OCI-LY7 (cell line): ENCODE results near the gene FOXO3. TPM values are rescaled to one million over a fixed set of nuclear protein-coding genes. Genes with fewer than 3 reads are reported as not detected.

ENCODE experiments used
- BruUV-seq: library from RNA; stranded (reverse); fragments of 400-500 nt; replicated peaks from 2 replicates; lab custom pipeline; 2021; lab: Mats Ljungman, UMichigan
- CTCF ChIA-PET: fragments of 300-600 bp; sonication (Branson Sonifier 250); formaldehyde crosslinking; loops from one replicate; lab custom pipeline; 2022; ENCODE audit warnings: antibody characterized with exemption; ENCODE audit not compliant: unreplicated experiment; lab: Charles Lee
- POLR2A ChIA-PET: fragments of 300-600 bp; sonication (Branson Sonifier 250); formaldehyde crosslinking; loops from one replicate; lab custom pipeline; 2022; ENCODE audit warnings: antibody characterized with exemption; lab: Charles Lee
- DNase-seq: peaks from one replicate; pipeline ENCODE4 v3.0.0-alpha.2; 2015; ENCODE audit warnings: low spot score
- H2AFZ ChIP-seq: fragments of 200-600 bp; sonication (generic), shearing (Covaris generic); 2 replicates; pipeline ENCODE4 v1.6.1; 2014; ENCODE audit warnings: mild to moderate bottlenecking, antibody characterized with exemption, low read length, moderate library complexity
- H3K27ac ChIP-seq: fragments of 200-600 bp; sonication (generic); 2 replicates; pipeline ENCODE4 v1.5.1; 2014; ENCODE audit warnings: mixed run types, low read depth, mild to moderate bottlenecking, moderate library complexity, low read length, inconsistent platforms; ENCODE audit not compliant: poor library complexity, severe bottlenecking
- H3K36me3 ChIP-seq: fragments of 200-600 bp; sonication (generic); 2 replicates; pipeline ENCODE4 v1.6.1; 2014; ENCODE audit warnings: mild to moderate bottlenecking, antibody characterized with exemption, low read length, moderate library complexity, mixed read lengths; ENCODE audit not compliant: insufficient read depth
- H3K4me1 ChIP-seq: fragments of 200-600 bp; sonication (generic); 2 replicates; pipeline ENCODE4 v1.5.1; 2014; ENCODE audit warnings: mild to moderate bottlenecking, low read length; ENCODE audit not compliant: insufficient read depth, poor library complexity, severe bottlenecking
- H3K4me2 ChIP-seq: fragments of 200-600 bp; sonication (generic); 2 replicates; pipeline ENCODE4 v1.6.1; 2014; ENCODE audit warnings: mild to moderate bottlenecking, low read length
- H3K4me3 ChIP-seq: fragments of 200-600 bp; sonication (generic); 2 replicates; pipeline ENCODE4 v1.5.1; 2014; ENCODE audit warnings: mild to moderate bottlenecking, low read depth, low read length; ENCODE audit not compliant: poor library complexity, severe bottlenecking
- H3K79me2 ChIP-seq: fragments of 200-600 bp; sonication (generic); 2 replicates; pipeline ENCODE4 v1.6.1; 2016; ENCODE audit warnings: low read depth, mild to moderate bottlenecking, low read length, moderate library complexity, mixed read lengths; ENCODE audit not compliant: insufficient read depth
- H3K9me2 ChIP-seq: fragments of 200-600 bp; sonication (generic); 2 replicates; pipeline ENCODE4 v1.6.1; 2016; ENCODE audit warnings: mild to moderate bottlenecking, low read length, mixed read lengths; ENCODE audit not compliant: insufficient read depth
- H3K9me3 ChIP-seq: fragments of 200-600 bp; sonication (generic); 2 replicates; pipeline ENCODE4 v1.6.1; 2014; ENCODE audit warnings: mild to moderate bottlenecking, mixed run types, low read length, mixed read lengths
- H4K20me1 ChIP-seq: fragments of 200-600 bp; sonication (generic); 2 replicates; pipeline ENCODE4 v1.6.1; 2014; ENCODE audit warnings: mild to moderate bottlenecking, antibody characterized with exemption, low read length, moderate library complexity, mixed read lengths; ENCODE audit not compliant: insufficient read depth
- EZH2phosphoT487 ChIP-seq: fragments of 200-600 bp; sonication (generic); IDR thresholded peaks from 2 replicates; pipeline ENCODE4 v1.6.1; 2018; ENCODE audit warnings: low read depth, borderline replicate concordance, mild to moderate bottlenecking, mixed run types, antibody characterized with exemption, low read length, moderate library complexity, mixed read lengths
- intact Hi-C: fragments of 100-400 bp; cut with micrococcal nuclease; formaldehyde crosslinking; loops from one replicate; pipeline ENCODE4 v1.10.0; 2022; ENCODE audit not compliant: unreplicated experiment
- total RNA-seq, 2 experiments: library from RNA; depleted of rRNA in 1 of 2; stranded (reverse); fragments of >200 nt in 1 of 2; shearing (Covaris generic) in 1 of 2; gene quantifications; 2 replicates each; pipeline ENCODE4 v1.2.3, GENCODE V29; 2014 to 2022
- TF ChIP-seq, protein P1 (sequence below): fragments of 200-600 bp; sonication (generic); conservative IDR thresholded peaks from 2 replicates; pipeline ENCODE4 v1.5.1; 2014; ENCODE audit warnings: mild to moderate bottlenecking, antibody characterized with exemption, low read length, moderate library complexity, mixed read lengths

FOXO3 gene
- total RNA-seq, 2 experiments from 2014 or later: 3.8 to 9.9 TPM

DNA sequence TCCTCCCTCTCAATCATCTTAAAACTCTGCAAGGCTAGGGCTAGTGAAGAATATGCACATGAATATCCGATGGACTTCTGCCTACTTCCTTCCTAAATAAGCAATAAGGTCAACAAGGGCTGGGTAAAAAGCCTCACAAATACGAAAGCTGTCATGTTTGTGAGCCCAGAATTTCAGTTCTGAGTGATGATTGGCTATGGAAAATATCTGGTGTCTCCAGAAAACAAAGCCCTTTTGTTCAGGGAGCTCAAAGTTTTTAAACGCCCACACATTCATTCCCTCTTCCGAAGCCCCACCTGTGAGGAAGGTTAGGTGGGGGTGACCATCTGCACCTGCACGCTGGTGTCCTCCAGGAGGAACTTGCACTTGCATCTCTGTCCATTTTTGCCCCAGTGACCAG lies 160.6 kb downstream of the FOXO3 start:
- Histone ChIP-seq H3K9me3 (peaks cover 15% of the 10 kb centered on the region; the same call in 1 of the 2 replicates), H4K20me1 (no peaks in the 10 kb centered on the region), H3K27ac (no peak overlapping the region), H3K79me2 (no peaks in the 10 kb centered on the region), H3K4me3 (no peak overlapping the region), H3K9me2 (no peaks in the 10 kb centered on the region), H3K36me3 (no peaks in the 10 kb centered on the region), H3K4me1 (no peaks in the 10 kb centered on the region), H3K4me2 (no peak overlapping the region), H2AFZ (no peak overlapping the region)
- intact Hi-C loops: no loop called here
- TF ChIP-seq EZH2phosphoT487: no peak
- TF ChIP-seq, protein P1, sequence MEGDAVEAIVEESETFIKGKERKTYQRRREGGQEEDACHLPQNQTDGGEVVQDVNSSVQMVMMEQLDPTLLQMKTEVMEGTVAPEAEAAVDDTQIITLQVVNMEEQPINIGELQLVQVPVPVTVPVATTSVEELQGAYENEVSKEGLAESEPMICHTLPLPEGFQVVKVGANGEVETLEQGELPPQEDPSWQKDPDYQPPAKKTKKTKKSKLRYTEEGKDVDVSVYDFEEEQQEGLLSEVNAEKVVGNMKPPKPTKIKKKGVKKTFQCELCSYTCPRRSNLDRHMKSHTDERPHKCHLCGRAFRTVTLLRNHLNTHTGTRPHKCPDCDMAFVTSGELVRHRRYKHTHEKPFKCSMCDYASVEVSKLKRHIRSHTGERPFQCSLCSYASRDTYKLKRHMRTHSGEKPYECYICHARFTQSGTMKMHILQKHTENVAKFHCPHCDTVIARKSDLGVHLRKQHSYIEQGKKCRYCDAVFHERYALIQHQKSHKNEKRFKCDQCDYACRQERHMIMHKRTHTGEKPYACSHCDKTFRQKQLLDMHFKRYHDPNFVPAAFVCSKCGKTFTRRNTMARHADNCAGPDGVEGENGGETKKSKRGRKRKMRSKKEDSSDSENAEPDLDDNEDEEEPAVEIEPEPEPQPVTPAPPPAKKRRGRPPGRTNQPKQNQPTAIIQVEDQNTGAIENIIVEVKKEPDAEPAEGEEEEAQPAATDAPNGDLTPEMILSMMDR: no peak
- POLR2A ChIA-PET: no interaction called here
- no TSS peak for BruUV-seq
- CTCF ChIA-PET: no interaction called here
- DNase-seq: no peak

GRCh38 chr6:108723594-108723993 lies 162.9 kb downstream of the FOXO3 start:
- Histone ChIP-seq H3K79me2 (no peaks in the 10 kb centered on the region), H3K4me2 (no peak overlapping the region), H3K9me3 (peaks cover 15% of the 10 kb centered on the region; the same call in 1 of the 2 replicates), H3K9me2 (no peaks in the 10 kb centered on the region), H2AFZ (no peak overlapping the region), H3K4me1 (no peaks in the 10 kb centered on the region), H3K27ac (no peak overlapping the region), H3K36me3 (no peaks in the 10 kb centered on the region), H3K4me3 (no peak overlapping the region), H4K20me1 (no peaks in the 10 kb centered on the region)
- DNase-seq: no peak
- no TSS peak for BruUV-seq
- POLR2A ChIA-PET: interaction anchor here (0.5 to 0.7 kb wide), 2 partner anchors 99 to 265 kb away, joined by 3 to 4 read pairs; no protein-coding TSS in a partner anchor
- CTCF ChIA-PET: no interaction called here
- TF ChIP-seq, protein P1: no peak
- TF ChIP-seq EZH2phosphoT487: no peak
- intact Hi-C loops: no loop called here

- H3K4me2 ChIP-seq: no peak overlapping the region
- H3K4me1 ChIP-seq: no peaks in the 10 kb centered on the region
- no peak overlapping the region for H3K27ac ChIP-seq
- ChIA-PET CTCF (no interaction called here), POLR2A (no interaction called here)
- BruUV-seq: no TSS peak
- H2AFZ ChIP-seq: no peak overlapping the region
- H4K20me1 ChIP-seq: no peaks in the 10 kb centered on the region
- TF ChIP-seq, protein P1: no peak
- no peak for TF ChIP-seq EZH2phosphoT487
- no peak overlapping the region for H3K4me3 ChIP-seq
- intact Hi-C loops: no loop called here
- H3K79me2 ChIP-seq: no peaks in the 10 kb centered on the region
- DNase-seq: no peak
- peaks cover 15% of the 10 kb centered on the region; the same call in 1 of the 2 replicates for H3K9me3 ChIP-seq
- no peaks in the 10 kb centered on the region for H3K9me2 ChIP-seq
- no peaks in the 10 kb centered on the region for H3K36me3 ChIP-seq
Observed at GRCh38 chr6:108726726-108727339, 166.1 kb downstream of the FOXO3 start.
